Measurements from ENCODE around the gene MTCL1.

Gene MTCL1

DNA sequence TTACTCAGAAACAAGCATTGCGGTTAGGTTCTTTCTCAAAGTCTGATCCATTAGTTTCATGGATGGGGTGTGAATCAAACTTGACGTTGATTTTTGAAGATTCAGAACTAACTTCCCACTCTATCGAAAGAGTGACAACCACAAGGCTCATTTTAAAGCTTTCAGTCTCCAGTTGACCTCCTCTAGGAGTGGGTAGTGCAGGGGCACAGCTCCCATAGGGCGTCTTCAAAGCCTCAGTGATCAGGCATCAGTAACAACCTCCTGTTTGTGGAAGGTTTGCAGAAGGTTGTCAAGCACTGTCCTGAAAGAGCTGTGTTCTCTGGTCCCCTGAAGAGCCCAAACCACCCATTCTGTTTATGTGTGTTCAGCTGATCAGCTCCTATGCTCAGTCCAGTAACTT, 10.2 kb downstream of the MTCL1 start:
- no peak for DNase-seq

DNA sequence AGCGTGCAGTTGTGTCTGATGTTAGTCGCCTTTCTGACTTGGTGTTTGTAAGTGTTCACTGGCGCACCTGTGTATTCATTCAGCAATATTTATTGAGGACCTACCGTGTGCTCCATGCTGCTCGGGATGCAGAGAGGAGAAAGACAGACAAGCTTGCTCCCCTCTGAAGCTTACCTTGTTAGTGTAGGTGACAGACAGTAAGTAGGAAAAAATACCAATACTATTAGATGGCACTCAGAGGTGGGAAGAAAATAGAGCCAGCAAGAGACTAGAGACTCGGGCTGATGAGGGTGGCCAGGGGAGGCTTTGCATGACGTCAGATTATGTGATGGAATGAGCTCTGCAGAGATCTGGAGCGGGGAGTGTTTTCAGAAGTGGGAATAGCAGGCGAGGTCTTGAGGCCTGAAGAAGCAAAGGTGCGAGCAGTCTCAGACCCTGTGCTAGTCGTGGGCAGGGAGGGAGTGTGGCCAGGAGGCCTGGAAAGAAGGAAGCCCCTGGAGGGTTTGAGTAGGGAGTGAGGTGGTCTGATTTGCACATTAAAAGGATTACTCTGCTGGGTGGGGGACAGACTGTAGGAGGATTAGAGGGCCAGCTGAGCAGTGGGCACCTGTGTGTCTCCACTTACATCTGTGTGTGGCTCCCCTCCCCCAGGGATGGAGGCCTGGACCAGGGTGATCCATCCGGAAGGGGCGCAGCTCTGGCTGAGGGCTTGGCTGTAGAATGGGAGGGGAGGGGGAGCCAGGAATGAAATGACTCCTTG, 11.8 kb downstream of the MTCL1 start:
- no peak for DNase-seq

DNA sequence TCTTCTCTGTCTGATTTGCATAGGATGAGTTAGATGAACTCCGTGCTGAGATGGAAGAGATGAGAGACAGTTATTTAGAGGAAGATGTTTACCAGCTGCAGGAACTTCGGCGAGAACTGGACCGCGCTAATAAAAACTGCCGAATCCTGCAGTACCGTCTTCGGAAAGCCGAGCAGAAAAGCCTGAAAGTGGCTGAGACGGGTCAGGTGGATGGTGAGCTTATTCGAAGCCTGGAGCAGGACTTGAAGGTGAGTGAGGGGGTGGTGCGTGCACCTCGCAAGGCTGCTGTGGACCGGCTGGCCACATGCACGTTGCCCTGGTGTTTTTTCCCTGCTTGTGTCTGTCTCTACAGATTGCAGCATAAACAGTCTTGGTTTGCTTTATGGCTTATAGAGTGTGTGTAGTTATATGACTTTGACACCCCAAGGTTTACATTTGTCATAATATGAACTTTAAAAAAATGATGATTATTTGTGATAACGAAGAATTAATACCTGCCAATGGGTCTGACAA, 13.1 kb downstream of the MTCL1 start:
- no peak for DNase-seq

DNA sequence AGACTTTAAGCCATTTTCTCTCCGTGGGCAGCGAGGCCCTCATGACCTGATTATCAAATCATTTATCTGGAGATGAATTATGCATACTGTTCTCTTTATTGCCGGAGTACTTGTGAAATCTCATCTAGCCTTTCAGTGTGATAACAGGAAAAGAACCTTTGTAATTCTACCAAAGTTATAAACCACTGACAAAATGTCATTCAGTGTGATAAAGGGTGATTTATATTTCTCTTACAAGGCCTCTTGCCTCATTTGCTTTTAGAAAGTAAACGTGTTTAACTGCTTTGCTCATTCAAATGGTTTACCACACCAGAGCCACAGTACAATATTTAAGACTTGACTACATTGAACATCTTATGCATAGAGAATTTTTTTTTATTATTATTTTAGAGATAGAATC, 13.8 kb downstream of the MTCL1 start:
- DNase-seq: no peak

DNA sequence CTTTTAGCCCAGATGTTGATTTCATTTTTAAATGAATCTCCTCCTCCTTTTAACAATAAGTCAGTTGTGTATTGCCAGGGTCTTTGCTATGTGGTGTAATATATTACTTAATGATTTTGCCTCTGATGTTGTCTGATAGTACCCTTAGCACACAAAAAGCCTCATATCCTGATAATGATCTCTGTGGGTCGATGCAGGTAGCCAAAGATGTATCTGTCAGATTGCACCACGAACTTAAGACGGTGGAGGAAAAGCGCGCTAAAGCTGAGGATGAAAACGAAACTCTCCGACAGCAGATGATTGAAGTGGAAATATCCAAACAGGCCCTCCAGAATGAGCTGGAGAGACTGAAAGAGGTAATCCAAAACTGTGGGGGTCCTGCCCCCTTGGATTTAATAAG, 14.8 kb downstream of the MTCL1 start:
- DNase-seq: no peak

DNA sequence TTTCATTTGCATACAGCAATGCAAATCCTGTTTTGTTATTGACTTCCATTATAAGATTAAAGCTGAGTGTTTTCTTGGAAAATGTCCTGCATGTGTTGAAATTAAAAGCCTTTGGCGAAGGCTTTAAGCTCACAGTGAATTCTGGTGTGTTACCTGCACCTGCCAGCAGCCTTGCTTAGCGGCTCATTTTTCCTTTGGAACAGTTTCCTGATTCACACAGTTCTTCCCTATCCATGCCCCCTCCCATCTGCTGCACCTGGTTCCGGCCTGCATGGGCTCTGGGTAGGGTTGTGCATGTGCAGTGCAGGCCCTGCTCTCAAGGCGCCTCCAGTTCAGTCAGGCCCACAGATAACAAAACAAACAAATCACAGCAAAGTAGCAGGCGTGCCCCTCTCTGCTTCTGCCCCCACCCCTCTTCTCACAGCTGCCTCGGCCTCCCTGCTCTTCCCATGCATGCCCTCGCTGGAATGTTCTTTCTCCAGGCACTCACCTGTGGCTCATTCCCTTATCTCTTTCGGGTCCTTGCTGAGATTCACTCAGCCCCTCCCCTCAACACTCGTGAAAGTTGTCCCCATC, 15.8 kb downstream of the MTCL1 start:
- no peak for DNase-seq

DNA sequence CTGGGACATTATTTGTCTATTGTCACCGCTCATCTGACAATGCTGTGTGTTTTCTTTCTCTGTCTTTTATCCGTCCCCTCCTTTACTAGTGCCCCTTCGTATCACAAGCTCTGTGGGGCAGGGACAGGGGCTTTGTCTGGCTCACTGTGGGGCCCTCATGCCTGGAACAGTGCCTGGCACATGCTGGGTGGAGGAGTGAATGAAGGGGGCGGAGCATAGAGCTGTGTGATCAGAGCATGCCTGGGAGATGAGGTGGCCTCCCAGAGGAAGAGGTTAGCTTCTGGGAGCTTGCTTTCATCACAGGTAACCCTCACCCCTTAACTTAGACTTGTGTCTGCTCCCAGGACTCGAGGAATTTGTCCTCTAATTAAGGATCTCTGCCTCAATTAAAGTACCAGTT, 16.4 kb downstream of the MTCL1 start:
- no peak for DNase-seq

DNA sequence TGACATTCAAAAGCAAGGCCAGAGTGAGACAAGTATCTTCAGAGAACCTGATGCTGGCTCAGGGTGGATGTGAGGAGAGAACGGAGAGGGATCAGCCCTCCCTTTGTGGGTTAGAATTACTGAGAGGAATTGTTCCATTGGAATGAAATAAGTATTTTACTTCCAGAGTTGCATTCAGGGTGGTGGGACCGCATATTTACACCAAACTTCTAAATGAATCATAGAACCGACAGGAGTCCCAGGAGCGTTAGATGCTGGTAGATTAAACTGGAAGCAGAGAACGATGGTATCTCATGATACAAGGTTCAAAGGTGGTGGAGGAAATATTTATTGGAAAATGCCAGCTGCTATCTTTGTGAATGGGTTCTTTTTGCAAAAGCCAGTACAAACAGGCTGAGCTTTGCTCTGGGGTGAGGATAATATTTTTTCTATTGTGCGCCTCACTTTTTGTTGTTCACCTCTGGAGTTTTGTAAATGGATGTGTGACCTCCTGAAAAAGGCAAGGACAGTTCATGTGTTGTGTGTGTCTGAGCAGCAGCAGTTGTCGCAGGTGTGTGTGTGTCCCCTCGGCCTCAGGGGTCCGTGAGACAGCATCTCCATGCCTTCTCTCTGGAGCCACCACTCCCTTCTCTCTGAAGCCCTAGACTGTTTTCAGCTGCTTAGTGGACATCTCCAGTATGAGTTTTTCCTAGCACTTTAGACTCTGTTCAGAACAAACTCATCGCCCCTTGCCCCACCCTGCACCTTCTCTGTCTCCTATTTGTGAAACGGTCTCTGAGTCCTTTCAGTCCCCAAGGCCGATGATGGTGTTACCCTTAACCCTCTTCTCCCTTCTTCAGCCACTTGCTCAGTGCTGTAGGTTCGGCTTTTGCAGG, 17.8 kb downstream of the MTCL1 start:
- DNase-seq: no peak

DNA sequence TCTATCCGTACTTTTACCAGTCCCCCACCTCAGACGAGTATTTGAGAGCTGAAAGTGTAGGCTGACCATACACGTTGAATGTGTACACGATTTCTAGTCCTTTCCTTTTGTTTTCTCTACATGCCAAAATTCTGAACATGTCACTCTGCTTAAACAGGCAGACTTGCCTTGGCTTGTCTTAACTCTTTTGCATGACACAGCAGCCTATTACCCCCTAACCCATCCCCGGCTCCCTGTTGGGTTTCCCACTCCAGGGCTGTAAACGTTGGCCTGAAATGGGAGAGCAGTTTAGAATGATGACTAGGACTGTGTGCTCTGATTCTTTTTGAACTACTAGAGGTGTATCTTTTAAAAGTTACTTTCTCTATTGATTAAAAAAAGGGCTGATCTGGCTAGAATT, 19.1 kb downstream of the MTCL1 start:
- DNase-seq: no peak

DNA sequence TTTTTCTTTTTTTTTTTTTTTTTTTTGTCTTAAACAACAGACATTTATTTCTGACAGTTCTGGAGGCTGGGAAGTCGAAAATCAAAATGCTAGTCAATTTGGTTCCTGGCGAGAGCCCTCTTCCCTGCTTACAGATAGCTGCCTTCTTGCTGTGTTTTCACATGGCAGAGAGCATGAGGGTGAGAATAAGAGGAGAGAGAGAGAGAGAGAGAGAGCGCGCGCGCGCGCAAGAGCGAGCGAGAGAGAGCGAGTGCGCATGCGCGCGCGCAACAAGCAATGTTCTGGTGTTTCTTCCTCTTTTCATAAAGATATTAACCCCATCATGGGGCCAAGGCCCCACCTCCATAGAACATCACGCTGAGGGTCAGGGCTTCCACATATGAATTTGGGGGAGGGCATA, 20.9 kb downstream of the MTCL1 start:
- DNase-seq: no peak

DNA sequence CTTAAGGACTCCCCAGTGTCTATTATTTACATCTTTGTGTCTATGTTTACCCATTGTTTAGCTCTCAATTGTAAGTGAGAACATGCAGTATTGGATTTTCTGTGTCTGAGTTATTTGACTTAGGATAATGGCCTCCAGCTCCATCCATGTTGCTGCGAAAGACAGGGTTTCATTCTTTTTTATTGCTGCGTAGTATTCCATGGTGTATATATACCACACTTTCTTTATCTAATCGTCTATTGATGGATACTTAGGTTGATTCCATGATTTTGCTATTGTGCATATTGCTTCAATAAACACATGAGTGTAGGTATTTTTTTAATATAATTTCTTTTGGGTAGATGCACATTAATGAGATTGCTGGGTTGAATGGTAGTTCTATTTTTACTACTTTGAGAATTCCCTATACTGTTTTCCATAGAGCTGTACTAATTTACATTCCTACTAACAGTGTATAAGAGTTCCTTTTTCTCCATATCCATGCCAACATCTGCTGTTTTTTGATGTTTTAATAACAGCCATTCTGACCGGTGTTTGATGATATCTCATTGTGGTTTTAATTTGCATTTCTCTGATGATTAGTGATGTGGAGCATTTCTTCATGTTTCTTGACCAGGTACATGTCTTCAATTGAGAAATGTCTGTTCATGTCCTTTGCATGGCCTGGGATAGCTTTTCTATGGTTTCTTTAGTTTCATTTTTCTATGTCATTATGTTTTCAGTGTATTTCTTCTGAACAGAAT, 21.8 kb downstream of the MTCL1 start:
- DNase-seq: no peak

DNA sequence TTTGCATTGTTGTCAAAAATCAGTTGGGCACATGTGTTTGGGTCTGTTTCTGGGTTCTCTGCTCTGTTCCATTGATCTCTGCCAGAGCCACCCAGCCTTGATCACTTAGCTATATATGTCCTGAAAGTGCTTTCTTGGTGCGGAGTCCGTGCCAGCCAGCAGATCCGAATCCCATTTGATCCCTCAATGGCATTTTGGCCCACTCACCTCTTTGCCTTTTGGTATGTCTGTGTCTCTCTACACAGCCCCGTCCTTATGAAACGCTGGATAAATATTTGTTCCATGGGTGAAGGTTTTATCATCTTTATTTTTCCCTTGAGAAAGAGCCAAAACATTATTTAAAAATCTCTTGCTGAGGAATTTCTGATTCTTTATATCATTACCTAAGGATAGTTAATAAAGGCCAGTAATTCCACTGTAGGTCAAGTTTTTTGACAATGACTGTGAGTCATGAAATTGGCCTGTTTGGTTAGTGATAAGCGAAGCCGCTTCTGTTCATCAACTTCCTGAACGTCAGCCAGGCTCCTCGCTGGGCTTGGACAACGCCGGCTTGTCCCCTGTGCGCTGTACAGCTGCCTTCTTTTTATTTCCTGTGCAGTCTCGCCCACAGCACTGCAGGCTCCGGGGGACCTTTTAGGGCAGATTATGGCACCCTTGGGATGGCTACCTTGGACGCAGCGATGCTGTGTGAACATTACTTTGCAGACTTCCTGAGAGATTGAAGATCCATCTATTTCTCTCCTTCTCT, 24.9 kb downstream of the MTCL1 start:
- peak in 1 of 2 experiments; percentile 20 for DNase-seq

DNA sequence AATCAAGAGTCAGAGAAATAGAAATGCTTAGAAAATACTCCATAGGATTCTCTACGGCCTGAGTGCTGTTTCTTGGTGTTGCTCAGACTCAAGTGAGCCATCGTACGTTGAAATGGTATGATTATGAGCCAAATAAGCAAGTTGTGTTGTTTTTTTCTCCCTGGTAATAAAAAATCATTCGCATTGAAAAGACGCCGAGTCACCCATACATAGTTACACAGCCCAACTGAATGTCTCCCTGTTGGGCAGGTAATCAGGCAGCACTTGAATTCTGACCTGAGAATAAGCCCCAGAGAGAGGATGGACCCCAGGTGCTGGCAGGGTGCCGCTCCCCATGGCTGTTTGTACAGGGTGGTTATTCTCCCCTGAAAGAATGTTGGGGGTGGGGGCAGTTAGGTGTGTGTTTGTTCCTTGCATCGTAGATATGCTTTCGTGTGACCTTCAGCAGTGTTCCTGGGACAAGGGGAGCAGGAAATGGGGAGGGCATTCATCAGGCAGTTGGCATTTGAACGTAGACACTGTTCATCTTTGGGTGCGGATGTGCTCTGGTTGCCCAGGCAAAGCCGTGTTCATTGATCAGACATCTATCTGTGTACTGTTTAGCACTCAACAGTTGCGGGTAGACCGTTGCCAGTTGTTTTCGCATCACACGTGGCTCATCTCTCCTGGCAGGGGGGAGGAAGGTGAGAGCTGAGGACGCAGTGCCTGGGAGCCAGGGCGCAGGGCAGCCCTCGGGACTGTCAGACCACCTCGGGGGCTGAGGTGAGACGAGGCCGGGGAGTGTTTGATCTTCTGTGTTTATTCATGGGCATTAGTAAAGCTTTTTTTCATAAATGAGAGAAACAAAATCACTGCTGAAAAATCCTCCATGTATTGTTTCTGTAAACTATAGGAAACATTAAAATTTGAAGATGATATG, 27.3 kb downstream of the MTCL1 start:
- DNase-seq: no peak

DNA sequence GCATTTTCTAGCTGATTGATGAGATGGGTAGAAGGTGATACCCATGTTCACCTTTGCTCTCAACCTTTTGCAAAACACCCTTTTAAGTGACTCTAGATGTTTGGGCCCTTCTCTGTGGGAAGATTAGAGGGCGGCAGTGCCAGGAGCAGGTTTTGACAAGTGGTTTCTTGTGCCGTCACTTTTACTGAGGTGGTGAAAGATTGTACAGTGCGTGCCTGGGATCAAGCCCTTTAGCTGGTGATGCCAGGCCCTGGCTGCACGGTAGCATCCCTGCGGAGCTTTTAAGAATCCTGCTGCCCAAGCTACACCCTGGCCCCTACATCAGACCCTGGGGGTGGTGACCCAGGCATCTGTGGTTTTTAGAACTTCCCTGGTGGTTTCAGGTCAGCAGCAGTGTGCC, 29.1 kb downstream of the MTCL1 start:
- no peak for DNase-seq

DNA sequence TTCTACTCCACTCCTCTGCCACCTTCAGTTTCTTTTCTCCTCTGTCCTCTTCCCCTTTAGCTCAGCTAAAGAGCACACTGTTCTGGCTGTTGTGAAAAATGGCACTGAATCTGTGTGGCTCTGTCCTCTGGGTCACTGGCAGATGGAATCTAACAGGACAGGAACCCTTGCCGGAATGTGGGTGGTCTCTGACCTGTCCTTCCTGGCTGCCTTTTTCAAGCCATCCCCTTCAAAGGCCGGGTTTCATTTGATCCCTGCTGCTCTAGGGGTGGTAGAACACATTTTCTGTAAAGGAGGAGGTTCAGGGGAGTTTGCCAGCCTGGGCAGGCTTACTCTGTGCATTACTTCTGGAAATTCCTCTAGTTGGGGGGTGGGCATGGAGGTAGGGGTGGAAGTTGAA, 29.9 kb downstream of the MTCL1 start:
- no peak for DNase-seq

DNA sequence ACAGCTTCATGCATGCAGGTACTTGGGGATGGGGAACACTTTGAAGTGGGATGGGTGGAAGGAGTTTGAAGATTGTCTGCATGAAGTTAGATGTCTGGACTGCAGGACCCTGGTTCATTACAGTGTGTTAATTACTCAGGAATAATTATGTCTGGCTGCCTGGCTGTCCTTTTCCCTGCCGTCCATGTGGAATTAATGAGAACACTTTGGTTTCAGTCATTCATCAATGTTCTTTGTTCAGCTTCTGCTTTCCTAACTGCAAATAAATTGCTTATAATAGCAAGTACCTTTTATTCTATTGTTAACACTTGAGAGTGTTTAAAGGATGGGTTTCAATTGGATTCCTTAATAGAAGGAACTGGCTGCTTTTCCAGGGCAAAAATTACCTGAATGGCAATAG, 35.8 kb downstream of the MTCL1 start:
- no peak for DNase-seq

DNA sequence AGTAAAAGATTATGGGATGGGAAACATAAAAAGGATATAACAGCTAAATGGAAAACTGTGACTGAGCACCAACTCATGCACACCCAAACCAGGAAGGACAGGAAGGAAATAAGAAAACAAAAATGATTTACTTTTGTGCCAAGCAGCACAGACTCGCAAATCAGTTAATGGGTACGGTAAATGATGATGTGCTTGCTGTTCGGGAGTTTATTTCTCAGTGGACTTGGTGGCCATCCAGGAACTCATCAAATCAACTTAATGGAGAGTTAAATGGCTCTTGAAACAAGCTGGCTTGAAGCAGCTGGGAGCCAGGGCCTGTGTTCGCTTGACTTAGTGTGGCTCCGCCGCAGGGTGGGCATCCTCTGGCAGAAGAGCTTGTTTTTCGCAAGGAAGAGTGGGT, 36.2 kb downstream of the MTCL1 start:
- no peak for DNase-seq

DNA sequence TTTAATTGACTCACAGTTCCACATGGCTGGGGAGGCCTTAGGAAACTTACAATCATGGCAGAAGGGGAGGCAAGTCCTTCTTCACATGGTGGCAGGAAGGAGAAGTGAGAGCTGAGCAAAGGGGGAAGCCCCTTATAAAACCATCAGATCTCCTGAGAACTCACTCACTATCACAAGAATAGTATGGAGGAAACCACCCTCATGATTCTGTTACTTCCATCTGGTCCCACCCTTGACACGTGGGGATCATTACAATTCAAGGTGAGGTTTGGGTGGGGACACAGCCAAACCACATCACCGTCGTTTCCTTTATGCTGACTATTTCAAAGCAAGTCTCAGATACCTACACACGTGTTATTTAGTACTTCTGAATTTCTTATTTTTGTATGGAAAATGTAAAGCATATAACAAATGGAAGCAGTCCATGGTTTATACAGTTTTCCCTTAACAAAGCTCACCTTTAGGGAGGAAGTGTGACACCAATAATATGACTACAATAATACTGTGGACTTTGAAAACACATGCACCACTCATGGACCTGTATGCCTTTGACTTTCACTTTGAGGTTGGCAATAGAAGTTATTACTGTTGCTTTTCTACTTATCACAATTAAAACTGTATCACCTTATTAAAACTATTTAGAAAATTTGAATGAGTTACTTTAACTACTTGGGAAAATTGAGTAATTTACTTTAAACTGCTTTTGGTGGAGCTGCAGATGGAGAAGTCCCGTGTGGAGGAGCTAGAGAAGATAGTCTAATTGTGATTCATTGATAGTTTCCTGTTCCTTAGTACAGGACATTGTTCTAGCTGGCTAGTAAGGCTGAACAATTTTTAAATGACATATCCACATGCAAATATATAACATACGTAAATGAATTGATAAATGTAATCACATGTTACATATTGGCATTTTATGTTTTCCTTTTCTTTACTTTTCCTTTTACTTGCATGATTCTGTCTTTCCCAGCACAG, 37.3 kb downstream of the MTCL1 start:
- DNase-seq: no peak

DNA sequence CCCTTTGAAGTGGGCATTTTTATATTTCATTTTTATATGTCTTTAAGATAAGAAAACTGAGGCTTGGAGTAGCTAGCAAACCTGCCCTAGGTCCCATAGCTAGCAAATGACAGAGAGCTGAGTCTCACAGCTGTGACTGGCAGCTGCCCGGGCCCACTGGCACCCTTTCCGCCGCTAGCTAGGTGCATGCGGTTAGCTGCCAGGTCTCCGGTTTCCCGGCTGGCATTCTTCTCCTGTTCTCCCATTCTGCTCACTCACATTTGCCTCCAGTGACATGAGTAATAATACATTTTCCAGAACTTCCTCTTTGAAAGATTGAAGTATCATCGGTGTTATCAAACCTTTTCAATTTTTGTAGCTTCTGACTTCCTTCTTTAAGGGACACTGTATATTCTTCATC, 38.7 kb downstream of the MTCL1 start:
- no peak for DNase-seq

DNA sequence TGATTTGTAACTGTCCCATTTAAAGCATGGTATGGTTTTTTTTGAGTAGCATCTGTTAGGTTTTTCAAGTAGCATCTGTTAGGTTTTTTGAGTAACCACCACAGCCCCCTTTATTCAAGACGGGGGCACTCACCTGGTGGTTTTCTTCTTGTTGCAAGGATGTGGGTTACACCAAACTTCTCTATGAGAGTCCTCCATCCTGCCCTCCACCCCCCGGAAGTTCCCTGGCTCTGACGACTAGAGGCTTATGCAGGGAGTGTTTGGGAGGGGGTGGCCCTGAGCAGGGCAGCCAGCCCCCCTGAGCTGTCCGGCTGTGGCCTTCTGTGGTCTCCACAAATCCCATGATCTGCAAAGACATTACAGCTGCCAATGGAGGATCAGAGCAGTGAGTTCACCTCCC, 39.3 kb downstream of the MTCL1 start:
- DNase-seq: no peak

Measured in SW 1271 (cell line).